HepG2 (cell line): ENCODE measurements around the gene CAMSAP1. TPM values are rescaled to one million over a fixed set of nuclear protein-coding genes. Genes with fewer than 3 reads are reported as not detected.

ENCODE experiments used
- ATAC-seq: fragments of 200-7000 bp; cut with Tn5 transposase; 3 replicates; pipeline ENCODE4 v1.9.1; 2020; ENCODE audit warnings: mild to moderate bottlenecking, moderate library complexity
- BruUV-seq: library from RNA; stranded (reverse); fragments of 400-500 nt; replicated peaks from 2 replicates; lab custom pipeline; 2021; lab: Mats Ljungman, UMichigan
- CTCF ChIA-PET: fragments of 300-600 bp; formaldehyde crosslinking; extraction: SDS; loops from one replicate; lab custom pipeline; 2021; ENCODE audit warnings: low total read pairs, inconsistent platforms, low intra/inter-chr PET ratio; lab: Yijun Ruan, JAX
- POLR2A ChIA-PET: fragments of 350-600 bp; sonication (Branson Sonifier 250); formaldehyde crosslinking; loops from one replicate; lab custom pipeline; 2020; ENCODE audit warnings: antibody characterized with exemption, inconsistent platforms; lab: Yijun Ruan, JAX
- DNase-seq: peaks from one replicate; pipeline ENCODE4 v3.0.0-alpha.2; 2015; ENCODE audit warnings: low spot score
- FAIRE-seq: peaks from 3 replicates; lab custom pipeline; 2011; peaks lifted over from hg19 to GRCh38; lab: Jason Lieb, UNC
- H2AFZ ChIP-seq: one replicate; pipeline ENCODE4 v1.6.1; 2011; ENCODE audit warnings: low read length, inconsistent platforms
- H3K27ac ChIP-seq: fragments of 300-600 bp; 3 replicates; pipeline ENCODE4 v1.8.0; 2011; ENCODE audit warnings: mixed run types, mild to moderate bottlenecking, mixed read lengths, low read length, inconsistent platforms; ENCODE audit not compliant: insufficient read depth; ENCODE audit errors: extremely low read length
- H3K27me3 ChIP-seq, 2 experiments: fragments of 200-600 bp in 1 of 2; 2 replicates in 1 of 2; 3 replicates in 1 of 2; pipeline versions ENCODE4 v1.6.0 to v1.8.0; 2011; ENCODE audit warnings: low read length in 2 of 2, mild to moderate bottlenecking in 2 of 2, moderate library complexity in 2 of 2, inconsistent platforms in 1 of 2; ENCODE audit not compliant: insufficient read depth in 2 of 2, control insufficient read depth in 1 of 2
- H3K36me3 ChIP-seq, 2 experiments: fragments of 200-600 bp in 1 of 2; replicated peaks in 1 of 2; 2 replicates in 1 of 2; 3 replicates in 1 of 2; pipeline versions ENCODE4 v1.5.1 to v1.8.0; 2011; ENCODE audit warnings: low read length in 2 of 2, inconsistent platforms in 1 of 2; ENCODE audit not compliant: insufficient read depth in 2 of 2, control insufficient read depth in 1 of 2
- H3K4me1 ChIP-seq: 2 replicates; pipeline ENCODE4 v1.5.1; 2012; ENCODE audit warnings: low read length, inconsistent platforms; ENCODE audit not compliant: insufficient read depth
- H3K4me2 ChIP-seq: 2 replicates; pipeline ENCODE4 v1.6.0; 2011; ENCODE audit warnings: low read depth, low read length, inconsistent platforms
- H3K4me3 ChIP-seq, 3 experiments: fragments of 200-600 bp in 1 of 3; sonication (generic), shearing (Covaris generic) in 1 of 3; replicated peaks in 1 of 3; 2 replicates each; pipeline ENCODE4 v1.5.1; 2011 to 2016; ENCODE audit warnings: low read length in 3 of 3, inconsistent platforms in 2 of 3, low read depth in 2 of 3, mild to moderate bottlenecking in 2 of 3, control low read depth in 1 of 3, mixed read lengths in 1 of 3; ENCODE audit not compliant: insufficient read depth in 1 of 3
- H3K79me2 ChIP-seq: one replicate; pipeline ENCODE4 v1.6.1; 2011; ENCODE audit warnings: low read length, inconsistent platforms; ENCODE audit not compliant: insufficient read depth
- H3K9ac ChIP-seq: 2 replicates; pipeline ENCODE4 v1.6.0; 2011; ENCODE audit warnings: mild to moderate bottlenecking, low read depth, low read length, inconsistent platforms; ENCODE audit not compliant: insufficient read depth
- H3K9me3 ChIP-seq: 2 replicates; pipeline ENCODE4 v1.5.1; 2012; ENCODE audit warnings: mild to moderate bottlenecking, low read length
- H4K20me1 ChIP-seq: 2 replicates; pipeline ENCODE4 v1.6.0; 2011; ENCODE audit warnings: inconsistent platforms, mild to moderate bottlenecking, low read length, moderate library complexity; ENCODE audit not compliant: insufficient read depth
- FOXO1 ChIP-seq: sonication (generic); formaldehyde crosslinking; IDR thresholded peaks from 2 replicates; pipeline ENCODE4 v1.4.0; 2020; ENCODE audit warnings: missing genetic modification reagents
- JUN ChIP-seq: sonication (generic); formaldehyde crosslinking; IDR thresholded peaks from 2 replicates; pipeline ENCODE4 v1.4.0; 2020; ENCODE audit warnings: mild to moderate bottlenecking, missing genetic modification reagents
- KAT2B ChIP-seq: fragments of 150-350 bp; IDR thresholded peaks from 2 replicates; pipeline ENCODE4 v1.6.1; 2014; ENCODE audit warnings: low read depth, low read length, borderline replicate concordance
- NFE2L1 ChIP-seq: sonication (generic); formaldehyde crosslinking; IDR thresholded peaks from 2 replicates; pipeline ENCODE4 v1.4.0; 2020; ENCODE audit warnings: missing genetic modification reagents, mild to moderate bottlenecking, borderline replicate concordance
- RFX1 ChIP-seq: fragments of 450-650 bp; IDR thresholded peaks from 2 replicates; pipeline ENCODE4 v1.6.1; 2017
- RXRA ChIP-seq: sonication (generic); formaldehyde crosslinking; IDR thresholded peaks from 2 replicates; pipeline ENCODE4 v1.5.1; 2020; ENCODE audit warnings: missing genetic modification reagents
- SAFB2 ChIP-seq: sonication (generic); formaldehyde crosslinking; IDR thresholded peaks from 2 replicates; pipeline ENCODE4 v1.5.1; 2020; ENCODE audit warnings: missing genetic modification reagents, low read depth, mild to moderate bottlenecking, borderline replicate concordance
- ZBTB7A ChIP-seq: sonication (generic); formaldehyde crosslinking; IDR thresholded peaks from 2 replicates; pipeline ENCODE4 v1.8.0; 2022; ENCODE audit warnings: mild to moderate bottlenecking, missing genetic modification reagents
- ZFP37 ChIP-seq: sonication (generic); formaldehyde crosslinking; IDR thresholded peaks from 2 replicates; pipeline ENCODE4 v1.4.0; 2020; ENCODE audit warnings: missing genetic modification reagents, borderline replicate concordance
- ZNF614 ChIP-seq: IDR thresholded peaks from 2 replicates; pipeline ENCODE4 v1.6.1; 2018; ENCODE audit warnings: missing biosample characterization, missing genetic modification reagents, inconsistent platforms, borderline replicate concordance
- ZNF709 ChIP-seq: sonication (generic); formaldehyde crosslinking; IDR thresholded peaks from 2 replicates; pipeline ENCODE4 v1.5.0; 2020; ENCODE audit warnings: mild to moderate bottlenecking, missing genetic modification reagents
- WGBS: methylation state at CpG from one replicate; pipeline ENCODE4 v1.1.6; 2017; ENCODE audit warnings: low lambda C conversion rate; 5-methylcytosine and 5-hydroxymethylcytosine counted together
- in situ Hi-C: cut with HindIII; loops from 2 replicates; pipeline ENCODE4 v1.10.0; 2017; ENCODE audit warnings: low pct_unique_long_range_greater_than_20kb; ENCODE audit not compliant: extremely low pct_ligation_motif_present
- intact Hi-C: fragments of 100-400 bp; cut with micrococcal nuclease; formaldehyde crosslinking; loops from one replicate; pipeline ENCODE4 v1.10.0; 2022; ENCODE audit not compliant: unreplicated experiment
- polyA plus RNA-seq, 8 experiments: library from polyadenylated mRNA; depleted of rRNA in 3 of 8; stranded (reverse) in 7 of 8; unstranded in 1 of 8; fragments of >200 nt; fragmentation: Illumina TruSeq in 4 of 8; extraction: Trizol in 4 of 8; gene quantifications; 2 replicates each; pipeline versions ENCODE4 v1.2.1 to v1.2.3, GENCODE V29; 2011 to 2016; ENCODE audit warnings: low read depth in 4 of 8, missing spikeins in 1 of 8, mixed read lengths in 1 of 8; ENCODE audit not compliant: insufficient read depth in 1 of 8
- total RNA-seq, 5 experiments: library from RNA; depleted of rRNA; stranded (reverse); fragments of >200 nt; fragmentation: Illumina TruSeq; extraction: Trizol; gene quantifications; 2 replicates each; pipeline ENCODE4 v1.2.3, GENCODE V29; 2016; ENCODE audit warnings: low read depth in 1 of 5
- TF ChIP-seq, protein P1 (sequence below): sonication (generic); formaldehyde crosslinking; IDR thresholded peaks from 2 replicates; pipeline ENCODE4 v1.9.0; 2021; ENCODE audit warnings: missing genetic modification reagents, mild to moderate bottlenecking, borderline replicate concordance
- TF ChIP-seq, protein P2 (sequence below): sonication (generic); formaldehyde crosslinking; IDR thresholded peaks from 2 replicates; pipeline ENCODE4 v1.4.0; 2020; ENCODE audit warnings: missing genetic modification reagents, borderline replicate concordance
- TF ChIP-seq, protein P3 (sequence below): IDR thresholded peaks from 2 replicates; pipeline ENCODE4 v1.6.1; 2016; ENCODE audit warnings: low read depth, borderline replicate concordance

CAMSAP1 gene
- total and polyA plus RNA-seq, 2 of the 13 experiments (the other 11 are each of a cell fraction or from before 2014, with no cell fraction given) = 3.8 to 12.4 TPM

DNA sequence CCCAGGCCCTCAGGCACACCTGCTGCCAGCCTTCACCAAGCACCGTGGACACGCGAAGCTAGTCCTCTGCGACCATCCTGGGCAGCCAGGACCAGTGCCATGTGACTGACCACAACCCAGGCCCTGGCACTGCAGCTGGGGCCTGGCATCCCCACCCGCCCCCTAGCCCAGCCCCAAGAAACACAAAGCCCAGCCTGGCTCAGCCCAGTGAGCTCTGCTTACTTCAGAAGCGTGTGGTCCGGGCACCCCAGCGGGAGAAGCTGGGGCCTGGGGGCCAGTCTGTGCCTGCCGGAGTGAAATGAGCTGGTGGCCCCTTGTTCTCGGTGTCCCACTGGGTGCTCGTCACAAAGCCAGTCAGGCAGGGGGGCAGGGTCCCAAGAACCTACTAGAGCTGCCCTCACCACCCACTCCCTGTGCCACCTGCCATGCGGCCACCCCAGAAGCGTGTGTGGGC, 117.5 kb downstream of the CAMSAP1 start:
- Histone ChIP-seq H3K9ac (no peak overlapping the region), H4K20me1 (no peaks in the 10 kb centered on the region), H3K4me2 (no peak overlapping the region), H3K4me1 (no peaks in the 10 kb centered on the region), H3K79me2 (no peaks in the 10 kb centered on the region), H3K27me3 (peaks cover 22 to 89% of the 10 kb centered on the region in 2 experiments; a peak in 4 of 5 replicates), H3K27ac (no peak overlapping the region), H2AFZ (no peak overlapping the region), H3K36me3 (no peaks in the 10 kb centered on the region), H3K9me3 (no peaks in the 10 kb centered on the region), H3K4me3 (no peak overlapping the region)
- WGBS = no CpG with 5 or more reads among the region's 13 CpGs
- CTCF ChIA-PET = no interaction called here
- ATAC-seq = no peak
- FAIRE-seq = no peak
- TF ChIP-seq ZBTB7A (no peak), ZFP37 (CRISPR knock-in tag) (no peak), RXRA (no peak), KAT2B (no peak), RFX1 (no peak), NFE2L1 (CRISPR knock-in tag) (no peak), ZNF709 (no peak), FOXO1 (CRISPR knock-in tag) (no peak), JUN (no peak), SAFB2 (no peak), ZNF614 (CRISPR knock-in tag) (no peak)
- TF ChIP-seq, protein P1, sequence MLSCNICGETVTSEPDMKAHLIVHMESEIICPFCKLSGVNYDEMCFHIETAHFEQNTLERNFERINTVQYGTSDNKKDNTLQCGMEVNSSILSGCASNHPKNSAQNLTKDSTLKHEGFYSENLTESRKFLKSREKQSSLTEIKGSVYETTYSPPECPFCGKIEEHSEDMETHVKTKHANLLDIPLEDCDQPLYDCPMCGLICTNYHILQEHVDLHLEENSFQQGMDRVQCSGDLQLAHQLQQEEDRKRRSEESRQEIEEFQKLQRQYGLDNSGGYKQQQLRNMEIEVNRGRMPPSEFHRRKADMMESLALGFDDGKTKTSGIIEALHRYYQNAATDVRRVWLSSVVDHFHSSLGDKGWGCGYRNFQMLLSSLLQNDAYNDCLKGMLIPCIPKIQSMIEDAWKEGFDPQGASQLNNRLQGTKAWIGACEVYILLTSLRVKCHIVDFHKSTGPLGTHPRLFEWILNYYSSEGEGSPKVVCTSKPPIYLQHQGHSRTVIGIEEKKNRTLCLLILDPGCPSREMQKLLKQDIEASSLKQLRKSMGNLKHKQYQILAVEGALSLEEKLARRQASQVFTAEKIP (CRISPR knock-in tag) = no peak
- TF ChIP-seq, protein P2, sequence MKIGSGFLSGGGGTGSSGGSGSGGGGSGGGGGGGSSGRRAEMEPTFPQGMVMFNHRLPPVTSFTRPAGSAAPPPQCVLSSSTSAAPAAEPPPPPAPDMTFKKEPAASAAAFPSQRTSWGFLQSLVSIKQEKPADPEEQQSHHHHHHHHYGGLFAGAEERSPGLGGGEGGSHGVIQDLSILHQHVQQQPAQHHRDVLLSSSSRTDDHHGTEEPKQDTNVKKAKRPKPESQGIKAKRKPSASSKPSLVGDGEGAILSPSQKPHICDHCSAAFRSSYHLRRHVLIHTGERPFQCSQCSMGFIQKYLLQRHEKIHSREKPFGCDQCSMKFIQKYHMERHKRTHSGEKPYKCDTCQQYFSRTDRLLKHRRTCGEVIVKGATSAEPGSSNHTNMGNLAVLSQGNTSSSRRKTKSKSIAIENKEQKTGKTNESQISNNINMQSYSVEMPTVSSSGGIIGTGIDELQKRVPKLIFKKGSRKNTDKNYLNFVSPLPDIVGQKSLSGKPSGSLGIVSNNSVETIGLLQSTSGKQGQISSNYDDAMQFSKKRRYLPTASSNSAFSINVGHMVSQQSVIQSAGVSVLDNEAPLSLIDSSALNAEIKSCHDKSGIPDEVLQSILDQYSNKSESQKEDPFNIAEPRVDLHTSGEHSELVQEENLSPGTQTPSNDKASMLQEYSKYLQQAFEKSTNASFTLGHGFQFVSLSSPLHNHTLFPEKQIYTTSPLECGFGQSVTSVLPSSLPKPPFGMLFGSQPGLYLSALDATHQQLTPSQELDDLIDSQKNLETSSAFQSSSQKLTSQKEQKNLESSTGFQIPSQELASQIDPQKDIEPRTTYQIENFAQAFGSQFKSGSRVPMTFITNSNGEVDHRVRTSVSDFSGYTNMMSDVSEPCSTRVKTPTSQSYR (CRISPR knock-in tag) = no peak
- TF ChIP-seq, protein P3, sequence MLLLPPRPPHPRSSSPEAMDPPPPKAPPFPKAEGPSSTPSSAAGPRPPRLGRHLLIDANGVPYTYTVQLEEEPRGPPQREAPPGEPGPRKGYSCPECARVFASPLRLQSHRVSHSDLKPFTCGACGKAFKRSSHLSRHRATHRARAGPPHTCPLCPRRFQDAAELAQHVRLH (CRISPR knock-in tag) = no peak
- no TSS peak for BruUV-seq
- intact Hi-C loops (no loop called here), in situ Hi-C loops (no loop called here)
- no peak for DNase-seq
- POLR2A ChIA-PET = no interaction called here
